GM12872 (cell line): ENCODE data around the gene PRDX5.
A peak's percentile ranks its signal among the peaks of the same experiment; 100 is the strongest.

Experiments used
- TF ChIP-seq, protein P1 (sequence below): IDR thresholded peaks from 3 replicates; pipeline ENCODE4 v1.5.1; 2011; ENCODE audit warnings: low read depth, mild to moderate bottlenecking, low read length, moderate library complexity; ENCODE audit not compliant: insufficient read depth

PRDX5 gene

DNA sequence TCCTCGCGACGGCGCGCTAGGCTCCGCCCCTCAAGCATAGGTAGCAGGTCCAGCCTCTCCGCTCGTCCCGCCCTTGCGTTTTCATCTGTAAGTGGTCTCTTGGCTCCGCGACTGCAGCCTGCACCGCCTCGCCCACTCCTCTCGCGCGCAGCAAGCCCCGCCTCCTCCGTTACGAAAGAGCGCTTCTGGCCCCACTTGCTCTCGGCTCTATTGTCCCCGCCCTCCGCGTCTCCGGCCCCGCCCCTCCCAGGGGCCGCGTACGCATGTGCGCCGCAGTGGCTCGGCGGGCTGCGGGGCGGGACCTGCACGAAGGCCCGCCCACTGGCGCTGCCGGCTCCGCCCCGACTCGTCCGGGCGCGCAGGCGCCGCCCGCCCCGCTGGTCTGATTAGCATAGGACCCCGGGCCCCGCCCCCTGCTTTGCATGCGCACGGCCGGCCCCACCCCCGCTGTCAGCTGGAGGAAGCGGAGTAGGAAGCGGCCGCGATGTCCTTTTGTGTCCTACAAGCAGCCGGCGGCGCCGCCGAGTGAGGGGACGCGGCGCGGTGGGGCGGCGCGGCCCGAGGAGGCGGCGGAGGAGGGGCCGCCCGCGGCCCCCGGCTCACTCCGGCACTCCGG is 12.7 kb upstream of the PRDX5 start, which contains the start of gene ESRRA:
ESRRA (plus strand) TSS at position 450 of the 616 bp plus-strand sequence. CDS start 1,656 bp downstream, outside the sequence.
- TF ChIP-seq, protein P1, sequence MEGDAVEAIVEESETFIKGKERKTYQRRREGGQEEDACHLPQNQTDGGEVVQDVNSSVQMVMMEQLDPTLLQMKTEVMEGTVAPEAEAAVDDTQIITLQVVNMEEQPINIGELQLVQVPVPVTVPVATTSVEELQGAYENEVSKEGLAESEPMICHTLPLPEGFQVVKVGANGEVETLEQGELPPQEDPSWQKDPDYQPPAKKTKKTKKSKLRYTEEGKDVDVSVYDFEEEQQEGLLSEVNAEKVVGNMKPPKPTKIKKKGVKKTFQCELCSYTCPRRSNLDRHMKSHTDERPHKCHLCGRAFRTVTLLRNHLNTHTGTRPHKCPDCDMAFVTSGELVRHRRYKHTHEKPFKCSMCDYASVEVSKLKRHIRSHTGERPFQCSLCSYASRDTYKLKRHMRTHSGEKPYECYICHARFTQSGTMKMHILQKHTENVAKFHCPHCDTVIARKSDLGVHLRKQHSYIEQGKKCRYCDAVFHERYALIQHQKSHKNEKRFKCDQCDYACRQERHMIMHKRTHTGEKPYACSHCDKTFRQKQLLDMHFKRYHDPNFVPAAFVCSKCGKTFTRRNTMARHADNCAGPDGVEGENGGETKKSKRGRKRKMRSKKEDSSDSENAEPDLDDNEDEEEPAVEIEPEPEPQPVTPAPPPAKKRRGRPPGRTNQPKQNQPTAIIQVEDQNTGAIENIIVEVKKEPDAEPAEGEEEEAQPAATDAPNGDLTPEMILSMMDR: no peak

DNA sequence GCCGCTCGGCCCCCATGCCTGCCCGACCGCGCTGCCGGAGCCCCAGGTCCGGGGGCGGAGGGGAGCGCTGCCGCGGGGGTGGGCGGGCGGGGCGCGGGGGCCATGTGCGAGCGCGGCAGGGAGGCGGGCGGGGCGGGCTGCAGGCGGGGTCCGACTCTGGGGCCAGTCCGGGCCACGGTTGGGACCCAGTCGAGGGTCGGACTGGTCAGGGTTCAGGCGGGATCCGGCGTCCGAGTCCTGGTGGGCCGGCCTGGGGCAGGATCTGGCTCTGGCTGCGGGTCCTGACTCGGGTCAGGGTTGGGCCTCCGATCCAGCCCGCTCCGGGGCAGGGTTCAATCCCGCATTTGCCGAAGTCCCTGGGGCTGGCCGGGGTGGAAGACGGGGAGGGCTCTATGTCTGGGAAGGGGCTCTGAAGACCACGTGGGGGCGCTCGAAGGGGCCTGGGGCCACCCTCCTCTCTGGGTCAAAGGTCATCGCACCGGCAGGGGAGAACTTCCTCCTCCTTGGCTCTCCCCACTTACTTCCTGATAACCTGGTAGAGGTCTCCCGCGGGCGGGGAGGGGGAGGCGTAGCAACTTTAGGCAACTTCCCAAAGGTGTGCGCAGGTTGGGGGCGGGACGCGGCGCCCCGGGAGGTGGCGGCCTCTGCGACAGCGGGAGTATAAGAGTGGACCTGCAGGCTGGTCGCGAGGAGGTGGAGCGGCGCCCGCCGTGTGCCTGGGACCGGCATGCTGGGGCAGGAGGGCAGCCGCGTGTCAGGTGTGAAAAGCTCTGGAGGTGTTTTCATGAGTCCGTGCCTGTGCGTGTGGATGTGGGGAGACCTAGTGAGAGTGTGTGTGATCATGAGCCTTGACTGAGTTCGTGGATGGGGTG is 12.0 kb upstream of the PRDX5 start:
- TF ChIP-seq, protein P1: peak; percentile 59

DNA sequence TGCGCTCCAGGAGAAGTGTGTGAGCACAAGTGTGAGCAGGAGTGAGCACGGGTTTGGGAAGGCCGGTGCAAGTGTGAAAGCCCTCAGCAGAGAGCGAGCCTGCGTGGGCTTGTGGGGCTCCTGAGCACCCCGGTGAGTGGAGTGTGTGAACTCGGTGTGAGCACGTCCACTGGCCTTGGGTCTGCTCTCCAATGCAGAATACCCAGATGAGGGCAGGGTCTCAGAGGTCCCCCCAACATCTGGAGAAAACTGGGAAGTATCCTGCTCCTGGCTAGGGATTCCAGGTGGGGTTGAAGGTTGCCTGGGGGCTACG is 11.4 kb upstream of the PRDX5 start:
- TF ChIP-seq, protein P1: no peak

DNA sequence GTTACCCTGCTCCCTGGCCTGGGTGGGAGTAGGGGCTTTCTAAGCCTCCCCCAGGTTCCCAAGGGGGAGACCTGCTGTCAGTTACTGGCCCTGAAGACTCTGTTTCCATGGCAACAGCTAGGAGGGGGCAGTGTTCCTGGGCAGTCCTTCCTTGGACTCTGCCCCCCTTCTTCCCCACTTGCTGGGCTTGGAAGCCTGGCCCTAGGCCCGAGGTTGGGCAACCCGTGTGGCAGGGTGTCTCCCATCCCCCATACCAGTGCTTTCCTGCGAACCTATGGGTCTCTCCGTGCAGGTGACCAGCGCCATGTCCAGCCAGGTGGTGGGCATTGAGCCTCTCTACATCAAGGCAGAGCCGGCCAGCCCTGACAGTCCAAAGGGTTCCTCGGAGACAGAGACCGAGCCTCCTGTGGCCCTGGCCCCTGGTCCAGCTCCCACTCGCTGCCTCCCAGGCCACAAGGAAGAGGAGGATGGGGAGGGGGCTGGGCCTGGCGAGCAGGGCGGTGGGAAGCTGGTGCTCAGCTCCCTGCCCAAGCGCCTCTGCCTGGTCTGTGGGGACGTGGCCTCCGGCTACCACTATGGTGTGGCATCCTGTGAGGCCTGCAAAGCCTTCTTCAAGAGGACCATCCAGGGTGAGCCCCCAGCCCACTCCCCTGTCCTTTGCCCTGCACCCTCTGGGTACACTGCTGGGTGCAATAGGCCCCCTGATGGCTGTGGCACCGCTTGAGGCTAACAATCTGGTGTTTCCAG is 10.9 kb upstream of the PRDX5 start:
- TF ChIP-seq, protein P1: no peak

DNA sequence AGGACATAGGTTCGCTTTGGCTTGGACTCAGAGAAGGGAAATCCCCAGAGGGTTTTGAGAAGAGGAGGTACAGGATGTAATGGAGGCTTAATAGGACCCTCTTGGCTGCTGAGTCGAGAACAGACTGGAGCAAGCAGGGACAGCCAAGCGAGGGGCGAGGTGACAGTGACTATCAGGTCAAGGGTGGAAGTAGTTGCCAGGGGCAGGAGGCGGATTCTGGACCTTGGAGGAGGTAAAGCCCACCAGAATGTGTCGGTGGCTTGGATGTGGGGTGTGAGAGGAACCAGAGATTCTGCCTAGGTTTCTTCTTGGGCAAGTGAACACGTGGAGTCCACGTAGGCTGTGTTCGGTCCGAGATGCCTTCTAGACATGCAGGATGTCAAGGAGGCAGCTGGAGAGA is 5.0 kb upstream of the PRDX5 start:
- TF ChIP-seq, protein P1: no peak

DNA sequence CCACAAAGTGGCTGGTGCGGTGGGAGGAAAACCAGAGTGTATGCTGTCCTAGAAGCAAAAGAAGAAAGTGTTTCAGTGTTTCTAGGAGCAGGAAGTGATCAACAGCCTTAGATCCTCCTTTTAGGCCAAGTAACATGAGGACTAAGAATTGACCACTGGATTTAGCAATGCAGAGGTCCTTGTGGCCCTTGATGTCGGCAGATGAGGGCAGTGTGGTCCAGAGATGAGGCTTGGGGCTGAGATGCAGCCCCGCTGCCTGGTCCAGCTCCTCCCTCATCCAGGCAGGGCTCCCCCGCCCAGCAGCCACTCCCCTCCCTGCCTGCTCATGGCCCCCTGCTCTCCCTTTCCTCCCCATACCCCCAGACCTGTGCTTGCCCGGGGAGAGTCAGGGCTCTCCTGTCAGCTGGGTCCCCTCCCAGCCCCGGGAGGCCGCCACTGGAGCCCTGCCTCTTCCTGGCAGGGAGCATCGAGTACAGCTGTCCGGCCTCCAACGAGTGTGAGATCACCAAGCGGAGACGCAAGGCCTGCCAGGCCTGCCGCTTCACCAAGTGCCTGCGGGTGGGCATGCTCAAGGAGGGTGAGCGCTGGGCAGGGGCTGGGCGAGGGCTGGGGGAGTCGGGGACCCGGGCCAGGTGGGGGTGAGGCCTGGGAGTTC is 4.3 kb upstream of the PRDX5 start:
- TF ChIP-seq, protein P1: no peak
